ENCODE data around the gene BCAS2.
A peak's percentile ranks its signal among the peaks of the same experiment; 100 is the strongest.
"Not testable (repeated sequence)": the region's sequence is repeated elsewhere in the genome, so short reads cannot be mapped to it uniquely, and the experiment has no call there.

BCAS2 gene

DNA sequence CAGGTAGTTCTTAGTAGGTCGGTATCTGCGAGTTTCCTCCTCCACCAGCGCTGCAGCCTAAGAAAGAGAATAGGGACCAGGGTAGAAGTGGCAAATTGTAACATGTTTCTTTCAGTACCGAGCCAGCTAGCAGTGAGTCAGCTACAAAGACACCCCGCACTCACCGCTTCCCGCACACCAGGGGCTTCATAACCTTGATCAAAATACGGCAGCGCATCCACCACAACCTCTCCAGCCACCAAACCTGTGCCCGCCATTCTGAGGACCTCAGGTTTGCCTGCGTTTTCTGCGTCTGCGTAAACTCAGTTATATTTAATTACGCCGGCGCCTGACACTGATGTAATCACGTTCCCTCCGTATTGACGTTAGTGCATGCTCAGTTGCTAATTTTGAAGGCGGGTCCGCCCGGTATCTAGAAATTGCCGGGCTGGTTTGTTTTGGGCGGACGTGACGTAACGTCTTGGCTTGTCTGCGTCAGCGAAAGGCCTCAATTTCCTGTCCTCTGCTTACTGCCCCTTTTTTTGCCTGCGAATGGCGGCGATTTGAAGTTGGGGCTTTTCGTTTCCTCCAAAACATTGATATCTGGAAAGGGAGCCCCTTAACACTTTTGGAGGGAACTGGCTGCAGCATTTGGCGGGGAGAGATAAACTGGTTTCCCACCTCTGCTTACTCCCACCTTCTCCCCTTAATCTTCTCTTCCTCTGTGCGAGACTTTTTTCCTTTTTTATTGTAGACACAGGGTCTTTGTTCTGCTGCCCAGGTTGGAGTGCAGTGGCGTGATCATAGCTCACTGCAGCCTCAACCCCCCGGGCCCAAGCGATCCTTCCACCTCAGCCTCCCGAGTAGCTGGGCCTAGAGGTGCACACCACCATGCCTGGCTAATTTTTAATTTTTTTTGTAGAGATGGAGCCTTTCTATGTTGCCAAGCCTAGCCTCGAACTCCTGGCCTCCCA, at the start of gene BCAS2:
Gene BCAS2, minus strand, starts transcription at position 281 of the 953 bp plus-strand sequence. Its CDS starts 24 bp downstream, at position 257.
- DNase-seq (ENCODE audit: low read depth) = peak; percentile 92

DNA sequence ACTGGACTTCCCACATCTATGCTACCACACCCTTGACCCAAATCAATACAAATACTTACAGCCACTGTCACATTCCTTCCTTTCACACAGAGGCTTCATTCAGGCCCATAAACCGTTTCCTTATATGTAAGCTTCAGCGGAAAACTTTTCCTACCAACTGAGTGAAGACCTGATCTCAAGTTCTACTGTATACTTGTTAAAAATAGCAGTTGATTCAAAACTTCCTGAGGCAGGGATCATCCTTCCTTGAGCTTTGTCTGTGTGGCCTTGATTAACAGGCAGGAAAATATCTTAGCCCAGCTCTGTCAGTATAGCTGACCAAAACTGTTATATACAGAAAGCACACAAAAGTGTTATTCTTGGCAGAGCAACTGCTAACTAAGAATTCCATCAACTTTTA, 45.7 kb upstream of the BCAS2 start:
- DNase-seq (ENCODE audit: low read depth) = no peak

DNA sequence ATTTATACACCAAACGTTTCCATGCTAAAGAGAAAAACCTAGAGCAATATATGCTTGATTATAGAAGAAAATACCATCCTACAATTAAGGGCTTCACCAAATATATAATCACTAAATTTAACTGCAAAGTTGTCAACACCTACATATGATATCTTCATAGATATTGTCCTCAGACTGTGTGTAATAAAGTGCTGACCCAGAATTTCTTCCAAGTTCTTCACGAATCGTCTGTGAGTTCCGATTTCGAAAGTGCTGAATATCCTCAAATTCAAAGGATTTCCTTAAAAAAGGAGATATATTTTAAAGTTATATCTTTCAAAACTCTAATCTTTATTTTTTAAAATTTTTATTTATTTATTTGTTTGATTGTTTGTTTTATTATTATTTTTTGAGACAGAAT, 41.9 kb upstream of the BCAS2 start:
- no peak for DNase-seq (ENCODE audit: low read depth)

DNA sequence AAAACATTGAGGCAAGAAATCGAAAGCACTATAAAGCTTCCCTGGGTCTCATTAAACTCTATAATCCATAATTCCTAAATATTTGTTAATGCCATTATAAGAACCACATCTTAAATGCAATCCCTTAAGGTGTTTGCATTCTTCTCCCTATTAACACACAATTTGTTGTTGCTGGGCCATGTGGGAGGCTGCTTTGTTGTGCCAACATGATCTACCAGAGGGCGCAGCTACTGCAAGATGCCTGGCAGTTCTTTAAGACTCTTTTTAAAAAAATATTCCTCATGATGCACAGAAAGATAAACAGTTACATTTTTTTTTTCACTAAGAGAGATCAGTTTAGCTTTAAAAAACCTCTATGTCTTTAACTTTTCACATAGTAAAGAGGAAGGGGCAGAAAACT, 39.0 kb upstream of the BCAS2 start:
- DNase-seq (ENCODE audit: low read depth) = no peak

DNA sequence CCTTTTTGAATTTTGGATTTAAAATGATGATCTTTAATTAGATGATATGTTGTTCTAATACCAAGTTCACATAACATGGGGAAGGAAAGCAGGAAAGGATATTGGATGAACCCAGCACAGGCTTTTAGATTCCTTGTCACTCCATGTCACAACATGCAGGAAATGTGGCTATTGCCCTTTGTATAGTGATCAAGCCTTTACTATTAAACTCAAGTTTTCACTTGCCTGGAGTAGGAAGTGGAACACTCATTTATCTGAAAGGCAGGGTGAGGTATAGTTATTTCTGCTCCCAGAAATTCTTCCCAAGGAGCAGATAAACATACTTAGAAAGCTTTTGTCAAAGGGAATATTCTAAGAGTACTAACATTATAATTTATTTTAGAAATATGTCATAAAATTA, 37.2 kb upstream of the BCAS2 start:
- no peak for DNase-seq (ENCODE audit: low read depth)

DNA sequence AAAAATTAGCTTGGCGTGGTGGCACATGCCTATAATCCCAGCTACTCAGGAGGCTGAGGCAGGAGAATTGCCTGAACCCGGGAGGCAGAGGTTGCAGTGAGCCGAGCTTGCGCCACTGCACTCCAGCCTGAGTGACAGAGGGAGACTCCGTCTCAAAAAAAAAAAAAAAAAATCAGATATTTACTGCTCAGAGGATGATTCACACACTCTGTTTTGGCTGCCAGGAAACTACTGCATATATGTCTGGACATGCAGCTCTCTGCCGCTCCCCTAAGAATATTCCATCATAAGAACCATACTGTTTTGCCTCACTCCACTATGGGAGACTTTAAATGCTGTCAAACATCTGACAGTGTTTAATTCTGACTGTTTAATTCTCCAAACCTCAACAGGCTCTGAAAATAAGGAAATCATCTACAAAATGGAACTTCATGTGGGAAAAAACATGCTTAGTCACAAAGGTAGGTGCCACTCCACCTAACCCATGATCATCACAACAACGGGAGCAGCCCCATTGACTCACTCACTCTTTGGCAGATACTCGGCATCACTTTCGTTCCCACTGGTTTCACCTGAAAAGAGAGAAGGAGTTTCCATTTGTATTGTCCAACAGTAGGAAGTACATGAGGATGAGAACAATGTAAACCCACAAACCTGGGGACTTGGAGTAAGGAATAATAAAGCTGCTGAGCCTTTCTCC, 29.3 kb upstream of the BCAS2 start:
- DNase-seq (ENCODE audit: low read depth) = no peak

DNA sequence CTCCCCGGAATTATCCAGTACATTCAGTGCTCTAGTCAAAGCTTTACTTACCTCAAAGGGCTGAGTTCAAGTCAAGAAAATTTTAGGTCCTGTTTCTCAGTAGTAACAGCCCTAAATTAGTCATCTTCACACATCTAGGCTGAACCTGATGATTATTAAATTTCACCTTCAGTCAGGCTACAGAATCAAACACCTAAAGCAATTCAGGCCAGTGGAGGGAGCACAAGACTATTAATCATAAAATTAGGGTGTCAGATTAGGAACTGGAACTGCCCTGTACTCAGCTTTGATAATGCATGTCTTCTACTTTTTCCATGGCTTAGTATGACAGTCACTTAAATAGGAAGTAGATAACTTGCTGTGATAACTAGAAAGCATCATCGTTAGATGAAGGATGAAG, 28.4 kb upstream of the BCAS2 start:
- DNase-seq (ENCODE audit: low read depth) = no peak

DNA sequence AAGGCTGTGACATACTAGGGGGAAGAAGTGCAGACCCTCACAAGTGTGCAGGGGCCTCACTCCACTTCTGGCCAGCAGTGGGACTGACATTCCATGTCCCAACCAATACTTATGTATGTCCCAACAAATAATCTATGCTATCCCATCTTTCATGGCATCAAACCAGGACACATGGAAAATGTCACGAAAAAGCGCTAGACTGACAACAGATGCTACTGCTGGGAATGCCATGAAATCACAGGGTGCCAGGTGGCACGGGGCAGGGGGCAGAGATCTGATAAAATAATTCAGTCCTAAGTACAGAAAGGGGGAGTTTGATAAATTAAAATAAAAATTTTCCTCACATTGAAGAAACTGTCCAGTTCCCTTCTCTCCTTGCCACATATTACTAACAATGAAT, 27.6 kb upstream of the BCAS2 start:
- DNase-seq (ENCODE audit: low read depth) = no peak

DNA sequence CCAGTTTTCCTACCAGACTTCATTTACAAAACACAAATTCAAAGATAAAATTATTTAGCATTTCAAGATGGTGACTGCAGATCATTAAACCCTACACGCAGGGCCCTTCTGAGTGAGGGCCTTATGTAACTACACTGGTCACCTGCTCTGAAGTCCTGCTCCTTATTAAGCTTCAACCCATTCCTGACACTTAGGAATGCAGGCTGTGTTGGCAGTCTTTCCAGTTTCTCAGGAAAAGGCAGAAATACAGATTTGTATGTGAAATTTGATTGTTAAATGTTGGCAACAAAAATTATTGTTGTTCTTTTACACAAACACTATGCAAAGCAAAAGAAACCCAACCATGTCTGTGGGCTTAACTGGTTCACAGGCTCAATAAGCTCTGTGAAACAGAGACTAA, 25.8 kb upstream of the BCAS2 start:
- DNase-seq (ENCODE audit: low read depth) = no peak

DNA sequence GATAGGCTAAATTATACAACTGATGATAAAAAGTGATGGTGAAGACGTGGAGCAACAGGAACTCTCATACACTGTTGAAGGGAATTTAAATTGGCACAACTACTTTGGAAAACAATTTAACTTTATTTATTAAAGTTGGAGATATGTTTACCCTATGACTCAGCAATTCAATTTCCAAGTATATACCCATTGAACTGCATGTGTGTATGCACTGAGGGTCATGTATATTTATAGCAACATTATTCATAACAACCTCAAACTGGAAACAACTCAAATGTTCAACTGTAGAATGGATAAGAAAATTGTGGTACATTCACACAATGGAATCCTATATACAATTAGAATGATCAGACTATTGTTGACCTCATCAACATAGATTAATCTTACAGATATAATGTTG, 16.5 kb upstream of the BCAS2 start:
- DNase-seq (ENCODE audit: low read depth) = no peak

DNA sequence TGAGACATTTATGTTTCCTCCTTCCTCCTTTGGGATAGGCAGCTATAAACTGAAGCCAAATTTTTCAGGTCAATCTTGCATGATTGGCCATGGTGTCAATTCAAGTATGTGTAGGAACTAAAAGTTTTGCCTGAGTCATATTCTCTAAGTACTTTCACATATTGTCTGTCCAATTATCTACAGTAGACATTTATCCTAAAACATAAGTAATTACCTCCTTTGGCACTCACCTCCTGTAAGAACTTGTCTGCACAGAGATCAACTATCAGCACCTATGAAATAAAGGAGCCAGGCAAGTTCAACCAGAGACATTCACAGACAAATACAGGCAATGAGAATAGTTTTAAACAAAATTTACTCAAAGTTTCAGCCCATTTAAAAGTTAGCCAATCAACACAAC, 14.2 kb upstream of the BCAS2 start:
- DNase-seq (ENCODE audit: low read depth) = no peak

DNA sequence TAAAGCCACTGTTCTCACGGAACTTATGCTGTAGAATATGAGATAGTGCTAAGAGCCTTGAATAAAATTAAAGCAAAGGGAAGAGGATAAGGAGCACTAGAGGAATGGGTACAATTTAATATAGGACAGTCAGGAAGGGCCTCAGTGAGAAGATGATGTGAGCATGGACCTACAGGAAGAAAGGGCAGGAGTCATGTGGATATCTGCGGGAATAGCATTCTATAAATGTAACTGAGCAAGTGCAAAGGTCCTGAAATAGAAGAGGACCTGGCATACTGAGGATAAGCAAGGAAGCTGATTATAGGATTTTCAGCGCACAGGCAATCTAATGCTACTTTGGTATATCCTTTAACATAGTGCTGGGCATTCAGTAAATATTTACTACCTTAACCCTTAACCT, 12.6 kb upstream of the BCAS2 start:
- no peak for DNase-seq (ENCODE audit: low read depth)

DNA sequence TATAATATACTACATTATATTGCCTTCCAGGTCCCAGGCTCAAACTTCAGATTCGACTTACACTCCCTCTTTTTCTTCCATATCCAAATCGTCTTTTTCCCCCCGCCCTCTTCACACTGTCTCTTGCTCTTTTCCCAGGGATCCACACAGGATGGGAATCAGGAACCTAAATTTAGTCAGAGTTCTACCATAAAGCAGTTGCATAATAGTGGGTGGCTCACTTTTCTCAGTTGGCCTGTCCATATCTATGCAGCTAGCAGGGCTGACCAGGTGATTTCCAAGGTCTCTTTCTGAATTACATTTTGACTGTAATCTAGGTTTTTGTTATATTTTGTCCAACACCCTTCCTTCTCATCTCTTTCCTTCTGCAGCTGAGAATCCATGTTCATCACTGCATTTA, 7.7 kb upstream of the BCAS2 start:
- DNase-seq (ENCODE audit: low read depth) = no peak

DNA sequence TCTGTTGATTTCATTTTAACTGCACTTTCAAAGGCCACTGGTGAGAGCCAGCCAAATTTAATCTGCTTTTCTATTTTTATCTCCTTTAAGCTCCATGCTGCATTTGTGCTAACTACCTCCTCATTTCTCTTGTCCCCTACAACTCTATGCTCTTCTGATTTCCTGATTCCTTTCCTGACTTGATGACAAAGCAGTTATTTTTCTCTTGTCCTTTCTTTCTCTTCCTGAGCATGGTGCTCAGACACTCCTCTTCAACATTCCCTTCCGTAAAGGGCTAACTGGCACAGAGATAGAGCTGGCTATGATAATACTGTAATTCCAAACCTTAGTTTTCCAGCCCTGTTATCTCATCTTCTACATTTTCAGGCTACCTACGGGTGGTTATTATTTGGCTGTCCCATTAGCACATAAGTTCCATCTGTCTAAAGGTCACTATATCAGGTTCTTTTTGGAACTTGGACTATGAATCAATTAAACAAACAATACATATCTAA, 6.8 kb upstream of the BCAS2 start:
- DNase-seq (ENCODE audit: low read depth) = no peak

DNA sequence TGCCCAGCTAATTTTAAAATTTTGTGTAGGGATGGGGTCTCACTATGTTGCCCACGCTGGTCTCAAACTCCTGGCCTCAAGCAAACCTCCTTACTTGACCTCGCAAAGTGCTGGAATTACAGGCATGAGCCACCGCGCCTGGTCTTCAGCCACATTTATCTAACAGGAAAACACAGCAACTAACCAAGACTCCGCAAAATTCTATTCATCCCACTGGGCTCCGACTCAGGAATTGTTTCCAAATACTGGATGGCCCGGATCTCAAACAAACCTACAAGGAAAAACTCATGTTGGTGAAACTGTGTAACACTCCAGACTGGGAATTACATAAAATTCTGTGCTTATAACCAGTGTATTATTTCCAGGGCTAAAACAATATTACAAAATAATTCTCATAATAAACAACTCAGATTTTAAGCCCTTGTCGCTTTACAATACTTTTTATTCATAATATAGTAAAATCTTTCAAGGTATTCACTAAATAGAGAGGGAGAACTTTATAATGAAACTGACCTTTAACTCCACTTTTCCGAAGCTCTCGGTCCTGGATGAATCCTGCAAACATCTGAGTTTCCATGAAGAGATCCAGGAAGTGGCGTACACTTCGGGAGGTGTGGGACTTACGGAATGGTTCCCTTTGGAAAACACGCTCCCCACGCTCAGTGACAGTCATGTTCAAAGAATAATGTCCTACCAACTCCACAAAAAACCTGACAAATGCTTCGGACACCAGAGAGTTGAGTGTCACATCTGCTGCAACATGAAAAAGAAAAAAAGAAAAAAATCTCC, 6.0 kb upstream of the BCAS2 start:
- DNase-seq (ENCODE audit: low read depth) = no peak

DNA sequence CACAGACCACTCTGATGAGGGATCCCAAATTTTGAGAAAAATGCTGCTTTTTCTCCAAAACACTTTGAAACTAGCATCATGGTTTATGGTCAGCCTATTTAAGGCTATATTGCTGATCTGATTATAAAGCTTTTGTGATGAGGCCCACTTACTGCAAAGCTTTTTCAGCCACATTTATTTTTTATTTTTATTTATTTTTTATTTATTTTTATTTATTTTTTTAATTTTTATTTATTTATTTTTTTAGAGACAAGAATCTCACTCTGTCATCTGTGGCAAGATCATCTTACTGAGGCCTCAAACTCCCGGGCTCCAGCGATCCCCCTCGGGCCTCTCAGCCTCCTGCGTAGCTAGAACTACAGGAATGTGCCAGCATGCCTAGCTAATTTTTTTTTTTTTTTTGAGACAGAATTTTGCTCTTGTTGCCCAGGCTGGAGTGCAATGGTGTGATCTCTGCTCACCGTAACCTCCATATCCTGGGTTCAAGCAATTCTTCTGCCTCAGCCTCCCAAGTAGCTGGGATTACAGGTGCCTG, 5.2 kb upstream of the BCAS2 start:
- no peak for DNase-seq (ENCODE audit: low read depth)

DNA sequence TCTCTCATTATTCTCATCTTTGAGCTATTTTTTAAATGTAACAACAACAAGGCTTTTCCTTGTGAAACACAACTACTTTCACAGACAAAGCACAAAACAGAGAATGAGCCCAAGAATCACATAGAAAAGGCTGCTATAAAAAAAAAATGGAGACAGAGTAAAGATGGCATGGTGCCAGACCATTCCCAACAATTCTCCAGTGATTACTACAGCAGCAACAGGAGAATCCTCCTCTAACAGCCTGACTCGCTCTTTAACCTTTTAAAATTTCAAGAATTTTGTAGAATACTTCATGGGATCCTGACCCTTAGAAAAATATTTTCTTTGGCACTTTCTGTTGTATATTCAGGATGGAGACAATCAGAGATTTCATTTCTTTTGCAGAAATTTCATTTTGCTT, 3.8 kb upstream of the BCAS2 start:
- no peak for DNase-seq (ENCODE audit: low read depth)

DNA sequence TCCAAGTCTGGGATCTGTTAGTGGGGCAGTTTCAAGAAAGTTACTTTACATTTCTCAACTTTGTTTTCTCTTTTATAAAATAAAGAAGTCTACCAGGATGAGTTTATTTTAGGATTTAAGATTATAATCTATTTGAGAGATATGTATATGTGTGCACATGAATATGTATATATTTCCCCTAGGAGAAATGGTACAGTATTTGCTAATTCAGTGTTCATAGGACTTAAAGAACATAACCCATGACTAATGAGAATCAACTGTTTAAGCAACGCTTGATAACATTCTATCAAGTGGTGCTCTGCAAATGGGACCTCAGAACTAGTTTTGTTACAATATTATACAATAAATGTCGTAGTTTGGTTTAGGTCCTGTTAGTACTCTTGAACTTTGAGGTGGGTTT, 7.0 kb downstream of the BCAS2 start:
- DNase-seq (ENCODE audit: low read depth) = no peak

DNA sequence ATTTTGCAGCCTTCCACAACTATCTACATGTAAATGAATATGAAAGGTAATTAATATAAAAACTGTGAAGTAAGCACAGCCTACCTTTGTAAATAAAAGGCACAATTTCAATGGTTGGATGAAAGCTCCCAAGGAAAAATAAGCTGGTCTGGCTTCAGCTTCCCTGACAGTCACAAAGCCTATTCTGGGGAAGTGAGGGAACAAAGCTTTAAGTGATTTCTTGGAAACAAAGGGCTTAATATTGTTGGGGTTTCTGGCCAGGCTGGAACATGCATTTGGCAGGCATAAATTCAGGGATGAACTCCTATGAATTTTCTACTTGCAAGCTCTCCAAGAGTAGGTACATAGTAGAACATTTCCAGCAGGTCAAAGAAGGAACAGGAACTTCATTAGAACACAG, 17.3 kb downstream of the BCAS2 start:
- DNase-seq (ENCODE audit: low read depth) = no peak

DNA sequence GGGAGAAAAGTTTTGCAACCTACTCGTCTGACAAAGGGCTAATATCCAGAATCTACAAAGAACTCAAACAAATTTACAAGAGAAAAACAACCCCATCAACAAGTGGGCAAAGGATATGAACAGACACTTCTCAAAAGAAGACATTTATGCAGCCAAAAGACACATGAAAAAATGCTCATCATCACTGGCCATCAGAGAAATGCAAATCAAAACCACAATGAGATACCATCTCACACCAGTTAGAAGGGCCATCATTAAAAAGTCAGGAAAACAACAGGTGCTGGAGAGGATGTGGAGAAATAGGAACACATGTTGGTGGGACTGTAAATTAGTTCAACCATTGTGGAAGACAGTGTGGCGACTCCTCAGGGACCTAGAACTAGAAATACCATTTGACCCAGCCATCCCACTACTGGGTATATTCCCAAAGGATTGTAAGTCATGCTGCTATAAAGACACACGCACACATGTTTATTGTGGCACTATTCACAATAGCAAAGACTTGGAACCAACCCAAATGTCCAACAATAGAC, 18.4 kb downstream of the BCAS2 start:
- DNase-seq (ENCODE audit: low read depth) = not testable (repeated sequence)

DNA sequence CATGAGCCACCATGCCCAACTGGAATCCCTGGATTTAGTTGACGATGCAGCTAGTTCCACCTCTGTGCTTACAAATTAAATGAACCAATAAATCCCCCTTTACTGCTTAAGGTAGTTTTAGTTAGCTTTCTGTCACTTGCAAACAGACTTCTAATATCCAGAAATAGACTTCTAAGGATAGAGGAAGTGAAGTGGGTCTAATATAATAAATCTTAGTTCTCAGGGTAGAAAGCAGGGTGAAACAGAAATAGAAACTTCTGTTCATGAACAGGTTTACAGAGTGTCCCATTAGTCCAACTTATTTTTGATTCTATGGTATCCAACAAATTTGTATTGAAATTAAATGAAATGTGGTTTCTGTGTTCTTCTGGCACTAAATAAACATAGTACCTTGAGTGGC, 20.1 kb downstream of the BCAS2 start:
- no peak for DNase-seq (ENCODE audit: low read depth)

DNA sequence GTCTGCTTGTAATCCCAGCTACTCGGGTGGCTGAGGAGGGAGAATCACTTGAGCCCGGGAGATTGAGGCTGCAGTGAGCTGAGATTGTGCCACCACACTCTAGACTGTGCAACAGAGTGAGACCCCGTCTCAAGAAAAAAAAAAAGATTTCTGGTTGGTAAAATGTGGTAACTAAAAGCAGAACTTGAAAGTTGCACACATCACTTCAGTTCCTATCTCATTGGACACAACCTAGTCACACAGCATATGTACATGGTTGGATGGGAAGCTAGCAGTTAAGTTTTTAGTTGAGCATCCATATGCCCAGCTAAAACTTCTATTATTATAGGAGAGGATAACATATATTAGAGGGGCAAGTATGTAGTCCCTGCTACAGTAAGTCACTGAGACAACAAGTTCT, 22.1 kb downstream of the BCAS2 start:
- DNase-seq (ENCODE audit: low read depth) = no peak
